SH-SY5Y (cell line): ENCODE measurements around the gene DOK7.

ENCODE experiments used
- GATA2 ChIP-seq: IDR thresholded peaks from 2 replicates; pipeline ENCODE4 v1.6.1; 2011; ENCODE audit warnings: mild to moderate bottlenecking, low read depth, low read length
- GATA3 ChIP-seq: IDR thresholded peaks from 2 replicates; pipeline ENCODE4 v1.6.1; 2011; ENCODE audit warnings: low read depth, mild to moderate bottlenecking, low read length, moderate library complexity

GRCh38 chr4:3487861-3488260, 24.8 kb downstream of the DOK7 start:
- TF ChIP-seq GATA3 (no peak), GATA2 (no peak)
